ENCODE data around the gene LITAFD. TPM values are rescaled to one million over a fixed set of nuclear protein-coding genes. Genes with fewer than 3 reads are reported as not detected.
"Not testable (repeated sequence)": the region's sequence is repeated elsewhere in the genome, so short reads cannot be mapped to it uniquely, and the experiment has no call there.

The LITAFD gene
- total RNA-seq, 4 donors from 2014 or later: not detected

DNA sequence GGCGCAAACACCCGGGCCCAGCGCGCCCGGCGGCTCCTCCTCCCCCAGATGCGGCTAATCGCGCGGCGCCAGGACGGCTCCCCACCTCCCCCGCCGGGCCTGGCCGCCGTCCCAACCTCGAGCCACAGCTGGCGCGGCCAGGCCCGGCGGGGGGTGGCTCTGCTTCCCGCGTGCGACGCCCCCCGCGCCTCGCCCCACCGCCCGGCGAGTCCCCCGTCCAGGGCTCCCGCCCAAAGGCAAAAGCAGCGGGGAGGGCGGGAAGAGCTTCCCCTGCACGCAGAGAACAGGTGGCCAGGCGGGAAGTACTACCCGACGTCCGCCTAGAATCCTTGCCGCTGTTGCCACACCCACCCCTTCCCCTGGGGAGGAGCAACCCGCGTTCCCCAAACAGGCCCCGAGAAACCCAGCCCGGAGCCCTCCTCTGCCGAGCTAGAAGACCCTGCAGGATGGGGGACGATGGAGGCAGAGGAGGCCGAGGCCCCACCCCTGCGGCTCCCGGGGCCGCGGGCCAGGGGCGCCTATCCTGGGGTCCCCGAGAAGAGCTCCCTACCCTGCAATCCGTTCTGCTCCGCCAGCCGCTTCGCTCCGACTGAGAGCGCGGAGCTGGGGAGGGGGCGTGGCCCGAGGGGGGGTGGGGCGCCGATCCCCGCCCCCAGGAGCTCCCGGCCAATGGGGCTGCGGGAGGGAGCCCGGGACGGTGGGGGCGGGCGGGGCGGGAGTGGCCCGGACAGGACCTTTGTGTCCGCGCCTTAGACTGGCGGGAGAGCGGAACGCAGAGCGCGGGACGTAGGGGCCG is 13.5 kb upstream of the LITAFD start, which contains the start of gene CARHSP1:
CARHSP1 (minus strand) TSS at position 591 of the 796 bp plus-strand sequence. CDS start 9,678 bp downstream, outside the sequence.
- in situ Hi-C loops (cut with MboI; ENCODE audit: low pct_ligation_motif_present in 1 of 4, low pct_unique_long_range_greater_than_20kb in 1 of 4, low sequenced_read_pairs in 3 of 4) (no loop called here), intact Hi-C loops (cut with DNase I; ENCODE audit: low total_unique reads) (no loop called here)
- peaks cover 34 to 62% (median 45%) of the 10 kb centered on the region in 4 donors for H3K4me1 ChIP-seq
- TF ChIP-seq EP300 (IDR thresholded peaks at IDR 0.05; ENCODE audit: low read depth) (no peak), POLR2A (IDR thresholded peaks at IDR 0.05) (peak; percentile 87), POLR2AphosphoS5 (IDR thresholded peaks at IDR 0.05) (peak; percentile 67 to 82 (median 77))
- TF ChIP-seq, protein P1, sequence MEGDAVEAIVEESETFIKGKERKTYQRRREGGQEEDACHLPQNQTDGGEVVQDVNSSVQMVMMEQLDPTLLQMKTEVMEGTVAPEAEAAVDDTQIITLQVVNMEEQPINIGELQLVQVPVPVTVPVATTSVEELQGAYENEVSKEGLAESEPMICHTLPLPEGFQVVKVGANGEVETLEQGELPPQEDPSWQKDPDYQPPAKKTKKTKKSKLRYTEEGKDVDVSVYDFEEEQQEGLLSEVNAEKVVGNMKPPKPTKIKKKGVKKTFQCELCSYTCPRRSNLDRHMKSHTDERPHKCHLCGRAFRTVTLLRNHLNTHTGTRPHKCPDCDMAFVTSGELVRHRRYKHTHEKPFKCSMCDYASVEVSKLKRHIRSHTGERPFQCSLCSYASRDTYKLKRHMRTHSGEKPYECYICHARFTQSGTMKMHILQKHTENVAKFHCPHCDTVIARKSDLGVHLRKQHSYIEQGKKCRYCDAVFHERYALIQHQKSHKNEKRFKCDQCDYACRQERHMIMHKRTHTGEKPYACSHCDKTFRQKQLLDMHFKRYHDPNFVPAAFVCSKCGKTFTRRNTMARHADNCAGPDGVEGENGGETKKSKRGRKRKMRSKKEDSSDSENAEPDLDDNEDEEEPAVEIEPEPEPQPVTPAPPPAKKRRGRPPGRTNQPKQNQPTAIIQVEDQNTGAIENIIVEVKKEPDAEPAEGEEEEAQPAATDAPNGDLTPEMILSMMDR (IDR thresholded peaks at IDR 0.05): no peak
- peak; percentile 90 for DNase-seq
- H3K27me3 ChIP-seq: no peaks in the 10 kb centered on the region
- peak within 1 kb of the TSS; percentile 92 to 96 (median 94) for H3K27ac ChIP-seq
- 3% methylated on average over 11 of the region's 83 CpGs; no CpG with 5 or more reads in 1 of the 2 donors for WGBS, 2 donors (ENCODE audit: low coverage in 1 of 2)
- H3K9me3 ChIP-seq: no peaks in the 10 kb centered on the region
- H3K4me3 ChIP-seq: peak within 1 kb of the TSS; percentile 54 to 85 (median 58)
- no peaks in the 10 kb centered on the region for H3K36me3 ChIP-seq

DNA sequence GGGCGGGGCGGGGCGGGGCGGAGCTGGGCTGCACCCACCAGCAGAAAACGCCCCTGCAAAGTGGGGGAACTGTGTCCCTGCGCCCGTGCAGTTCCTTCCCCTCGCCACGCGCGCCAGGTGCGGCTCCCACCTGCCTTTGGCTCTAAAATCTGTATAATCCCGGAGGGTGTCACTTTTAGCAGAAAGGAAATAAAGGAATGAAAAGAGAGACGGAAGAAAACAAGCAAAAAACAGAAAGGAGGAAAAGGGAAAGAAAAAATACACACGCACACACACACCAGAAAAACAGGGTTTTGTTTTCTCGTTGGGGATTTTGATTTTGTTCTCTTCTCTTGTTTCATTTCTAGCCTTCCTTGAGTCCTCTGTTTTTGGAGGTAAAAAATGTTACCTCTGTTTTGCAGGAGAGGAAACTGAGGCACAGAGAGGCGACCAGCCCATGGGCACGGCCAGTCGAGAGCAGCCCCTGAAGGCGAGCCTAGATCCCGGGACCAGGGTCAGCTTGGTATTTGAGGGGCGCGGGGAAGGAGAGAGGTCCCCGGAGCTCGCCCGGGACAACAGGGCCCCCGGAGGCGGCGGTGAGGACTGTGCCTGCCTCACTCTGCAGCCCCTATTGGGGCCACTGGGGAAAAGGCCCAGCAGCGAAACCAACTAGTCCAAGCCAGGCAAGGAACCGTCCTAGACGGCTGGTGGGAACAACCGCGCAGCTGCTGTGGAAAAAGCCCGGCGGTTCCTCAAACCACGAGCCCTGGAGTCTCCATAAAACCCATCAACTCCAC is 12.8 kb upstream of the LITAFD start:
- in situ Hi-C loops (cut with MboI; ENCODE audit: low pct_ligation_motif_present in 1 of 4, low pct_unique_long_range_greater_than_20kb in 1 of 4, low sequenced_read_pairs in 3 of 4): no loop called here
- no peaks in the 10 kb centered on the region for H3K9me3 ChIP-seq
- H3K36me3 ChIP-seq: no peaks in the 10 kb centered on the region
- TF ChIP-seq EP300 (IDR thresholded peaks at IDR 0.05; ENCODE audit: low read depth): no peak
- TF ChIP-seq, protein P1 (IDR thresholded peaks at IDR 0.05): peak in 4 of 5 experiments; percentile 12 to 69 (median 32)
- peak overlapping the region; percentile 21 to 85 (median 56) for H3K4me3 ChIP-seq
- DNase-seq: no peak
- intact Hi-C loops (cut with DNase I; ENCODE audit: low total_unique reads): no loop called here
- H3K27me3 ChIP-seq: no peaks in the 10 kb centered on the region
- peaks cover 27 to 54% (median 37%) of the 10 kb centered on the region in 4 donors for H3K4me1 ChIP-seq
- H3K27ac ChIP-seq: peak overlapping the region; percentile 92 to 96 (median 94)
- WGBS, 2 donors (ENCODE audit: low coverage in 1 of 2): 5 to 29% methylated on average over 7 to 37 of the region's 37 CpGs

DNA sequence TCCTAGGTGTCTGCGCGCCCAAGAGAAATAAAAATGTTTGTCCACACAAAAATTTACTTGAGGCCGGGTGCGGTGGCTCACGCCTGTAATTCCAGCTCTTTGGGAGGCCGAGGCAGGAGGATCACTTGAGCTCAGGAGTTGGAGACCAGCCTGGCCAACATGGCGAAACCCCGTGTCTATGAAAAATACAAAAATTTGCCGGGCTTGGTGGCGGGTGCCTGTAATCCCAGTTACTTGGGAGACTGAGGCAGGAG is 12.2 kb upstream of the LITAFD start:
- in situ Hi-C loops (cut with MboI; ENCODE audit: low pct_ligation_motif_present in 1 of 4, low pct_unique_long_range_greater_than_20kb in 1 of 4, low sequenced_read_pairs in 3 of 4): loop anchor here in 2 of 4 donors (10.0 kb wide), 3 partner anchors 65 to 305 kb away; no protein-coding TSS in a partner anchor

DNA sequence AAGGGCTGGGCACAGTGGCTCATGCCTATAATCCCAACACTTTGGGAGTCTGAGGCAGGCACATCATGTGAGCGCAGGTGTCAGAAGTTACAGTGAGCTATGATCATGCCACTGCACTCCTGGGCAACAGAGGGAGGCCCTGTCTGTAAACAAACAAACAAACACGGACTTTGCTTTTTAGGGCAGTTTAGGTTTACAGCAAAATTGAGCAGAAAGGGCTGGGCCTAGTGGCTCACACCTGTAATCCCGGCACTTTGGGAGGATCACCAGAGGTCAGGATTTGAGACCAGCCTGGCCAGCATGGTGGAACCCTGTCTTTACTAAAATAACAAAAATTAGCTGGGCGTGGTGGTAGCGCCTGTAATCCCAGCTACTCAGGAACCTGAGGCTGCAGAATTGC is 10.1 kb upstream of the LITAFD start:
- no peaks in the 10 kb centered on the region for H3K9me3 ChIP-seq
- no peaks in the 10 kb centered on the region for H3K27me3 ChIP-seq
- WGBS, 2 donors (ENCODE audit: low coverage in 1 of 2): 61 to 80% methylated on average over 3 to 5 of the region's 5 CpGs
- intact Hi-C loops (cut with DNase I; ENCODE audit: low total_unique reads) (loop anchor here (5.0 kb wide), 1 partner anchor 75 kb away; the partner anchor contains the start of genes PMM2 and TMEM186), in situ Hi-C loops (cut with MboI; ENCODE audit: low pct_ligation_motif_present in 1 of 4, low pct_unique_long_range_greater_than_20kb in 1 of 4, low sequenced_read_pairs in 3 of 4) (loop anchor here in 2 of 4 donors (10.0 kb wide), 3 partner anchors 67 to 307 kb away; no protein-coding TSS in a partner anchor)
- TF ChIP-seq POLR2A (IDR thresholded peaks at IDR 0.05) (no peak), EP300 (IDR thresholded peaks at IDR 0.05; ENCODE audit: low read depth) (no peak), POLR2AphosphoS5 (IDR thresholded peaks at IDR 0.05) (no peak)
- TF ChIP-seq, protein P1 (IDR thresholded peaks at IDR 0.05): no peak
- no peak for DNase-seq
- H3K36me3 ChIP-seq: no peaks in the 10 kb centered on the region
- peaks cover 9 to 27% (median 11%) of the 10 kb centered on the region in 4 donors for H3K4me1 ChIP-seq
- H3K27ac ChIP-seq: no peak overlapping the region
- no peak overlapping the region for H3K4me3 ChIP-seq

More for the DNA sequence above, 12.2 kb upstream of the LITAFD start:
- not testable (repeated sequence) for H3K4me3 ChIP-seq, DNase-seq, H3K9me3 ChIP-seq, H3K36me3 ChIP-seq, H3K27me3 ChIP-seq
- intact Hi-C loops (cut with DNase I; ENCODE audit: low total_unique reads): loop anchor here (5.0 kb wide), 1 partner anchor 73 kb away; the partner anchor contains the start of genes PMM2 and TMEM186
- peak overlapping the region in 3 of 4 donors; percentile 92 to 95 (median 94) for H3K27ac ChIP-seq
- 73 to 90% methylated on average over 3 to 10 of the region's 10 CpGs for WGBS, 2 donors (ENCODE audit: low coverage in 1 of 2)
- peaks cover 27 to 49% (median 32%) of the 10 kb centered on the region in 4 donors for H3K4me1 ChIP-seq
